ENCODE results near the gene COX7A2.

Gene COX7A2

DNA sequence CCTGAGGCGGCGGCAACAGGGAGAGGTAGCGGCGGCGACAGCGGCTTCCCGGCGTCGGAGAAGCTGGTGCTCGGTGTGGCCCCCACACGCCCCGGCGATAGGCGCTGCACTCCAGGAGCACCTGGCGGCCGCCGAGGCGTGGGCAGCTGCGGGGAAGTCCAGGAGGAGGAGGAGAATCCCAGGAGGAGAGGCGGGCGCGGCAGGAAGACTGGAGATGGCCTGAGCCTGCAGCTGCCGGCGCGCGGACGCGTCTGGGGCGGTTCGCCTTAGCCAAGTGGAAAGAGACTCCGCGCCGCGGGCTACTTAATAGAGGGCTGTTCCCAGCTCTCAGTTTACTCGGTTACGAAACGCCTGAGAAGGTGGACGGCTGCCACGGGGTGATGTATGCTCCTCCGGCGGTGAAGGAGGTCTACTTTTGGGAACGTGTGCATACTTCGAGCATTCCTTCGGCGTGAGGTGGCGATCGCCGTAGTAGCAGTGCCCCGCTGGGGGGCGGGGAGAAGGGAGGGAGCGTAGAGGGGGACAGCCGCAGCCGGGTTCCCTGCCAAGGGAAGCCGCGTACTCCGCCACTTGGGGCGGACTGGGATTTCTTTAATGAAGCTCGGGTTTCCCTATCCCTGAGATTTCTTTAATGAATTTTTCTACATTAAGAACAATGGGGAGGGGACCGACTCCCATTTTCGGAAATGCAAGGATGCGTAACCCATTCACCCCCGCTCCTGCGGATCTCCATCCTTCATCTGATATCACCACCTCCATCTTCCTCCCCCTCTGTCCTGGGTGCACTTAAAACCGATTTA, 37.6 kb downstream of the COX7A2 start, which contains the start of gene COL12A1:
Gene COL12A1 (minus strand): TSS at position 278 of the 800 bp plus-strand sequence. CDS start 3,261 bp downstream, outside the sequence.
- no peaks in the 10 kb centered on the region for H3K36me3 Mint-ChIP-seq (ENCODE audit: low read depth)
- H3K4me1 Mint-ChIP-seq, result peaks cover 67% of the 10 kb centered on the region
- H3K27ac Mint-ChIP-seq, result peak within 1 kb of the TSS; percentile 80 to 97 (median 96)
- H3K9me3 Mint-ChIP-seq, result no peaks in the 10 kb centered on the region
- peak within 1 kb of the TSS; percentile 92 to 98 (median 98) for H3K4me3 Mint-ChIP-seq
- TF ChIP-seq, protein P1, sequence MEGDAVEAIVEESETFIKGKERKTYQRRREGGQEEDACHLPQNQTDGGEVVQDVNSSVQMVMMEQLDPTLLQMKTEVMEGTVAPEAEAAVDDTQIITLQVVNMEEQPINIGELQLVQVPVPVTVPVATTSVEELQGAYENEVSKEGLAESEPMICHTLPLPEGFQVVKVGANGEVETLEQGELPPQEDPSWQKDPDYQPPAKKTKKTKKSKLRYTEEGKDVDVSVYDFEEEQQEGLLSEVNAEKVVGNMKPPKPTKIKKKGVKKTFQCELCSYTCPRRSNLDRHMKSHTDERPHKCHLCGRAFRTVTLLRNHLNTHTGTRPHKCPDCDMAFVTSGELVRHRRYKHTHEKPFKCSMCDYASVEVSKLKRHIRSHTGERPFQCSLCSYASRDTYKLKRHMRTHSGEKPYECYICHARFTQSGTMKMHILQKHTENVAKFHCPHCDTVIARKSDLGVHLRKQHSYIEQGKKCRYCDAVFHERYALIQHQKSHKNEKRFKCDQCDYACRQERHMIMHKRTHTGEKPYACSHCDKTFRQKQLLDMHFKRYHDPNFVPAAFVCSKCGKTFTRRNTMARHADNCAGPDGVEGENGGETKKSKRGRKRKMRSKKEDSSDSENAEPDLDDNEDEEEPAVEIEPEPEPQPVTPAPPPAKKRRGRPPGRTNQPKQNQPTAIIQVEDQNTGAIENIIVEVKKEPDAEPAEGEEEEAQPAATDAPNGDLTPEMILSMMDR (IDR thresholded peaks at IDR 0.05; ENCODE audit: unreplicated experiment in 3 of 3), result peak in 1 of 3 experiments; percentile 9
- peaks cover 59% of the 10 kb centered on the region for H3K27me3 Mint-ChIP-seq (ENCODE audit: low read depth)

DNA sequence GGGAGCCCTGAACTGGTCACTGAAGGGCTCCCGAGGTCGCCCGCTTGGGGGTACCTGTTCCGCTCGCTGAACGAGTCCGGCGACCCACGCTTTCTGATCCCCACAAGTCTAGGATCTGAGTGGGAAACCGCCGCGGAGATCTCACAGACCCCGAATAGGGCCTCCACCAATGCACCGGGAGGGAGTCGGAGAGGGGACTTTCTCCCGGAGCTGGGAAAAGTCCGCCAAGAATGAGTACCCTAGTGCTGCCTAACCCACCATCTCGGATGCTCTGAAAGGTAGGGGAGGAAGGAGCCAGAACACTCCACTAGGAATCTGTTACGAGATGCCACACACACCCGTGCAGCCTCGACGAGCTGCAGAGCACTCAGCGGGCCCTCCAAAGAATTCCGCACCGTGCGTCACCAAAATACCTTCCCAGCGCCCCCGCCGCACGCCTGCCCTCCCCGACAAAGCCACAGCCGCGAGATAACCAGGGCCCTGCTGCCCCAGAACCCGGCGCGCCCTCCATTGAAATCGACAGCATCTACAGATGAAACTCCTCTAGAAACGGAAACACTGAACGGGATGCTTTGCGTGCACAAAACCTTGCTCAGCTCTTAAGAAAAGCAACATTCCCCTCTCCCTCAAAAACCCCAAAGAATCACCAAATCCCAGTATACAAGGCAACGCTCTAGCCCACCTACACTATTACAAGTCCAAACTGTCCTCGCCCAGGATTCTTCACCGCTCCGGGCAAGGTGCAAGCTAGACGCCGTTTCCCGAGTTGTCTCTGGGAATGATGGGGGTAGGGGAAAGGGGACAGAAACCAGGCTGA, 38.4 kb downstream of the COX7A2 start:
- TF ChIP-seq, protein P1 (IDR thresholded peaks at IDR 0.05; ENCODE audit: unreplicated experiment in 3 of 3), result no peak
- peak overlapping the region; percentile 92 to 98 (median 98) for H3K4me3 Mint-ChIP-seq
- H3K27me3 Mint-ChIP-seq (ENCODE audit: low read depth), result peaks cover 59% of the 10 kb centered on the region
- H3K27ac Mint-ChIP-seq, result peak overlapping the region; percentile 80 to 97 (median 96)
- H3K4me1 Mint-ChIP-seq, result peaks cover 67% of the 10 kb centered on the region
- H3K9me3 Mint-ChIP-seq, result no peaks in the 10 kb centered on the region
- H3K36me3 Mint-ChIP-seq (ENCODE audit: low read depth), result no peaks in the 10 kb centered on the region

GRCh38 chr6:75204217-75204958, 39.2 kb downstream of the COX7A2 start:
- Mint-ChIP-seq H3K9me3 (no peaks in the 10 kb centered on the region), H3K4me1 (peaks cover 68% of the 10 kb centered on the region), H3K4me3 (peak overlapping the region; percentile 92 to 98 (median 98)), H3K36me3 (ENCODE audit: low read depth) (no peaks in the 10 kb centered on the region), H3K27me3 (ENCODE audit: low read depth) (peaks cover 59% of the 10 kb centered on the region), H3K27ac (peak overlapping the region; percentile 80 to 97 (median 96))
- TF ChIP-seq, protein P1 (IDR thresholded peaks at IDR 0.05; ENCODE audit: unreplicated experiment in 3 of 3), result peak; percentile 78 to 83 (median 83)

- H3K36me3 Mint-ChIP-seq (ENCODE audit: low read depth), result no peaks in the 10 kb centered on the region
- H3K27ac Mint-ChIP-seq, result peak overlapping the region; percentile 80 to 97 (median 96)
- H3K4me3 Mint-ChIP-seq, result peak overlapping the region; percentile 92 to 98 (median 98)
- TF ChIP-seq, protein P1 (IDR thresholded peaks at IDR 0.05; ENCODE audit: unreplicated experiment in 3 of 3), result no peak
- H3K27me3 Mint-ChIP-seq (ENCODE audit: low read depth), result peaks cover 54% of the 10 kb centered on the region
- H3K4me1 Mint-ChIP-seq, result peaks cover 63% of the 10 kb centered on the region
- no peaks in the 10 kb centered on the region for H3K9me3 Mint-ChIP-seq
These were observed 39.9 kb downstream of the COX7A2 start for GRCh38 chr6:75203721-75204120.

DNA sequence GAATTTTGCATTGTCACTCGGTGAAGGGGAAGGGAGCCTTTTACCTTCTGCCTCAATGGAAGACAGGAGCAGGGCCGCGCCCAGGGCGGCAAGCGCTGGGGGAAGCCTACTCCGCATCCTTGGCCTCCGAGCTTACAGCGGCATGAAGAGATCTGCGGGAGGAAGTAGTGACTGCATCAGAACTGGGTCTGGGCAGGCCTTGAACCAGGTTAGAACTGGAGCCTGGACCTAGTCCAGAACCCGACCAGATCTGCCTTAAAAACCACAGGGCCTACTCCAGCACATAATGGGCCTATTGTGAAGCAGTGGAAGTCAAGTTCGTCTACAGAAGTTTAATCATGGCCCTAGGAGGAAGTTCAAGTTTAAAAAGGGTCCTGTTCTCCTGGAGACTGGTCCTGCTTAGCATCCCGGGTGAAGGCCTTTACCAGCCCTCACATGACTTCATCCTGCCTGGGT, 40.9 kb downstream of the COX7A2 start:
- Mint-ChIP-seq H3K27ac (peak overlapping the region; percentile 55 to 97 (median 96)), H3K9me3 (no peaks in the 10 kb centered on the region), H3K36me3 (ENCODE audit: low read depth) (no peaks in the 10 kb centered on the region), H3K27me3 (ENCODE audit: low read depth) (peaks cover 44% of the 10 kb centered on the region), H3K4me3 (peak overlapping the region; percentile 86 to 98 (median 89)), H3K4me1 (peaks cover 57% of the 10 kb centered on the region)
- TF ChIP-seq, protein P1 (IDR thresholded peaks at IDR 0.05; ENCODE audit: unreplicated experiment in 3 of 3), result no peak
